PFSK-1 (cell line): Measurements from ENCODE around the gene PRPF8.

Experiments used
- FOXP2 ChIP-seq: optimal IDR thresholded peaks from 2 replicates; pipeline ENCODE3; 2011; ENCODE audit warnings: borderline replicate concordance, control low read depth, inconsistent platforms; ENCODE audit not compliant: insufficient read depth; ENCODE audit errors: extremely low read length, extremely low read depth
- POLR2AphosphoS5 ChIP-seq: IDR thresholded peaks from 2 replicates; pipeline ENCODE4 v1.6.1; 2012; ENCODE audit warnings: low read depth, mild to moderate bottlenecking, control low read depth, low read length, moderate library complexity
- SIN3A ChIP-seq: IDR thresholded peaks from 2 replicates; pipeline ENCODE4 v1.6.1; 2012; ENCODE audit warnings: mild to moderate bottlenecking, low read length, moderate library complexity, borderline replicate concordance; ENCODE audit not compliant: insufficient read depth
- TAF1 ChIP-seq: IDR thresholded peaks from 2 replicates; pipeline ENCODE4 v1.6.1; 2012; ENCODE audit warnings: low read length, control low read depth, borderline replicate concordance; ENCODE audit not compliant: insufficient read depth
- TF ChIP-seq, protein P1 (sequence below), 2 experiments: IDR thresholded peaks; 2 replicates each; pipeline versions ENCODE4 v1.6.1 to v1.8.0; 2011 to 2012; ENCODE audit warnings: low read depth in 2 of 2, low read length in 2 of 2, control low read depth in 1 of 2, inconsistent platforms in 1 of 2, mild to moderate bottlenecking in 1 of 2, moderate library complexity in 1 of 2; ENCODE audit not compliant: insufficient read depth in 1 of 2

DNA sequence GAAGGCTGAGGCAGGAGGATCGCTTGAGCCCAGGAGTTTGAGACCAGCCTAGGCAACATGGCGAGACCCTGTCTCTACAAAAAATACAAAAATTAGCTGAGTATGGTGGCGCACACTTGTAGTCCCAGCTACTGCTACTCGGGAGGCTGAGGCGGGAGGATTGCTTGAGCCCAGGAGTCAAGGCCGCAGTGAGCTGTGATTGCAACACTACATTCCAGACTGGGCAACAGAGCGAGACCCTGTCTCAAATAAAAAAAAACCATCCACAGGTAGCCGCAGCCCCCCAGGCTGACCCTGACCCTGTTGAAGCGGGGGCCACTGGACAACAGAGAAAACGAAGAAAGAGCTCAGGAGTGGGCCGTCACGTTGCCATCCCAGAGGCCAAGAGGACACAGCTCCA lies 60.0 kb downstream of the PRPF8 start:
- TF ChIP-seq TAF1 (no peak), POLR2AphosphoS5 (no peak), FOXP2 (no peak), SIN3A (no peak)
- TF ChIP-seq, protein P1, sequence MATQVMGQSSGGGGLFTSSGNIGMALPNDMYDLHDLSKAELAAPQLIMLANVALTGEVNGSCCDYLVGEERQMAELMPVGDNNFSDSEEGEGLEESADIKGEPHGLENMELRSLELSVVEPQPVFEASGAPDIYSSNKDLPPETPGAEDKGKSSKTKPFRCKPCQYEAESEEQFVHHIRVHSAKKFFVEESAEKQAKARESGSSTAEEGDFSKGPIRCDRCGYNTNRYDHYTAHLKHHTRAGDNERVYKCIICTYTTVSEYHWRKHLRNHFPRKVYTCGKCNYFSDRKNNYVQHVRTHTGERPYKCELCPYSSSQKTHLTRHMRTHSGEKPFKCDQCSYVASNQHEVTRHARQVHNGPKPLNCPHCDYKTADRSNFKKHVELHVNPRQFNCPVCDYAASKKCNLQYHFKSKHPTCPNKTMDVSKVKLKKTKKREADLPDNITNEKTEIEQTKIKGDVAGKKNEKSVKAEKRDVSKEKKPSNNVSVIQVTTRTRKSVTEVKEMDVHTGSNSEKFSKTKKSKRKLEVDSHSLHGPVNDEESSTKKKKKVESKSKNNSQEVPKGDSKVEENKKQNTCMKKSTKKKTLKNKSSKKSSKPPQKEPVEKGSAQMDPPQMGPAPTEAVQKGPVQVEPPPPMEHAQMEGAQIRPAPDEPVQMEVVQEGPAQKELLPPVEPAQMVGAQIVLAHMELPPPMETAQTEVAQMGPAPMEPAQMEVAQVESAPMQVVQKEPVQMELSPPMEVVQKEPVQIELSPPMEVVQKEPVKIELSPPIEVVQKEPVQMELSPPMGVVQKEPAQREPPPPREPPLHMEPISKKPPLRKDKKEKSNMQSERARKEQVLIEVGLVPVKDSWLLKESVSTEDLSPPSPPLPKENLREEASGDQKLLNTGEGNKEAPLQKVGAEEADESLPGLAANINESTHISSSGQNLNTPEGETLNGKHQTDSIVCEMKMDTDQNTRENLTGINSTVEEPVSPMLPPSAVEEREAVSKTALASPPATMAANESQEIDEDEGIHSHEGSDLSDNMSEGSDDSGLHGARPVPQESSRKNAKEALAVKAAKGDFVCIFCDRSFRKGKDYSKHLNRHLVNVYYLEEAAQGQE (IDR thresholded peaks at IDR 0.05; ENCODE audit: insufficient read depth in 1 of 2, low read depth in 2 of 2, low read length in 2 of 2) = no peak
